Activated CD8-positive, alpha-beta T cell treated with anti-CD3 and anti-CD28 coated beads, Interleukin-2, amount 10 ng/mL, durations not matched to agents 7 days and 5 days (primary cell): ENCODE results near the gene ETV2. TPM values are rescaled to one million over a fixed set of nuclear protein-coding genes. Genes with fewer than 3 reads are reported as not detected.

Source experiments
- ATAC-seq: fragments of 150-1000 bp; cut with Tn5 transposase; one replicate; pipeline ENCODE4 v1.10.0; 2021; ENCODE audit warnings: moderate library complexity
- CTCF ChIA-PET: fragments of 350-600 bp; sonication (Branson Sonifier 250); formaldehyde crosslinking; loops from one replicate; lab custom pipeline; 2021; ENCODE audit warnings: antibody characterized with exemption; lab: Charles Lee
- POLR2A ChIA-PET: fragments of 350-600 bp; sonication (Branson Sonifier 250); formaldehyde crosslinking; loops from one replicate; lab custom pipeline; 2021; ENCODE audit warnings: antibody characterized with exemption; lab: Charles Lee
- DNase-seq: peaks from one replicate; pipeline ENCODE4 v3.0.0-alpha.2; 2020
- H3K27ac Mint-ChIP-seq: one replicate; pipeline ENCODE4 v1.8.0; 2021; ENCODE audit warnings: mild to moderate bottlenecking, mixed read lengths
- H3K27me3 Mint-ChIP-seq: one replicate; pipeline ENCODE4 v1.8.0; 2021; ENCODE audit warnings: low read depth, mixed read lengths
- H3K36me3 Mint-ChIP-seq: one replicate; pipeline ENCODE4 v1.8.0; 2021; ENCODE audit warnings: low read depth, mixed read lengths
- H3K4me1 Mint-ChIP-seq: one replicate; pipeline ENCODE4 v1.8.0; 2021; ENCODE audit warnings: low read depth, mixed read lengths
- H3K4me3 Mint-ChIP-seq: one replicate; pipeline ENCODE4 v1.8.0; 2021; ENCODE audit warnings: mild to moderate bottlenecking, mixed read lengths
- H3K9me3 Mint-ChIP-seq: one replicate; pipeline ENCODE4 v1.8.0; 2022; ENCODE audit warnings: mixed read lengths; ENCODE audit not compliant: insufficient read depth
- total RNA-seq, 2 experiments: library from RNA; stranded (reverse); gene quantifications; one replicate each; pipeline ENCODE4 v1.2.3, GENCODE V29; 2021

Gene ETV2
- total RNA-seq, 2 experiments from 2014 or later, result 0.68 to 1.6 TPM

GRCh38 chr19:35628565-35629331 lies 12.8 kb upstream of the ETV2 start, which contains the start of gene RBM42:
TSS of gene RBM42 (plus strand) at chr19:35629036. CDS start at chr19:35629154, 118 bp downstream.
- H3K9me3 Mint-ChIP-seq, result no peaks in the 10 kb centered on the region
- H3K27ac Mint-ChIP-seq, result peak within 1 kb of the TSS; percentile 96
- H3K4me1 Mint-ChIP-seq, result peaks cover 22% of the 10 kb centered on the region
- peaks cover 40% of the 10 kb centered on the region for H3K36me3 Mint-ChIP-seq
- ChIA-PET CTCF (no interaction called here), POLR2A (interaction anchor here (0.7 kb wide), 1 partner anchor 19 kb away, joined by 3 read pairs; the partner anchor contains the start of gene COX6B1)
- peak within 1 kb of the TSS; percentile 93 for H3K4me3 Mint-ChIP-seq
- DNase-seq (peak; percentile 99), ATAC-seq (peak; percentile 100)
- H3K27me3 Mint-ChIP-seq, result no peaks in the 10 kb centered on the region

GRCh38 chr19:35629332-35629633 lies 12.3 kb upstream of the ETV2 start:
- no peaks in the 10 kb centered on the region for H3K9me3 Mint-ChIP-seq
- POLR2A ChIA-PET, result interaction anchor here (0.7 to 0.8 kb wide), 2 partner anchors 15 to 17 kb away, joined by 3 read pairs; partner anchors contain the start of gene HAUS5
- ATAC-seq (no peak), DNase-seq (no peak)
- peaks cover 22% of the 10 kb centered on the region for H3K4me1 Mint-ChIP-seq
- no peaks in the 10 kb centered on the region for H3K27me3 Mint-ChIP-seq
- peak overlapping the region; percentile 93 for H3K4me3 Mint-ChIP-seq
- peak overlapping the region; percentile 96 for H3K27ac Mint-ChIP-seq
- H3K36me3 Mint-ChIP-seq, result peaks cover 43% of the 10 kb centered on the region
- CTCF ChIA-PET, result interaction anchor here (3.6 kb wide), 1 partner anchor 14 kb away, joined by 10 read pairs; the partner anchor contains the start of gene ETV2

GRCh38 chr19:35633727-35634440 lies 7.7 kb upstream of the ETV2 start:
- H3K27ac Mint-ChIP-seq, result no peak overlapping the region
- CTCF ChIA-PET, result no interaction called here
- no peaks in the 10 kb centered on the region for H3K27me3 Mint-ChIP-seq
- POLR2A ChIA-PET, result no interaction called here
- DNase-seq (no peak), ATAC-seq (no peak)
- no peak overlapping the region for H3K4me3 Mint-ChIP-seq
- H3K4me1 Mint-ChIP-seq, result peaks cover 16% of the 10 kb centered on the region
- H3K9me3 Mint-ChIP-seq, result no peaks in the 10 kb centered on the region
- peaks cover 59% of the 10 kb centered on the region for H3K36me3 Mint-ChIP-seq

GRCh38 chr19:35636651-35637050 lies 4.9 kb upstream of the ETV2 start:
- ATAC-seq (no peak), DNase-seq (no peak)
- H3K4me3 Mint-ChIP-seq, result no peak overlapping the region
- H3K27me3 Mint-ChIP-seq, result no peaks in the 10 kb centered on the region
- POLR2A ChIA-PET, result no interaction called here
- H3K27ac Mint-ChIP-seq, result no peak overlapping the region
- H3K4me1 Mint-ChIP-seq, result peaks cover 8% of the 10 kb centered on the region
- peaks cover 43% of the 10 kb centered on the region for H3K36me3 Mint-ChIP-seq
- CTCF ChIA-PET, result no interaction called here
- H3K9me3 Mint-ChIP-seq, result no peaks in the 10 kb centered on the region

GRCh38 chr19:35637165-35637564 lies 4.4 kb upstream of the ETV2 start:
- Mint-ChIP-seq H3K4me1 (peaks cover 13% of the 10 kb centered on the region), H3K27me3 (no peaks in the 10 kb centered on the region), H3K27ac (no peak overlapping the region), H3K36me3 (peaks cover 38% of the 10 kb centered on the region), H3K9me3 (no peaks in the 10 kb centered on the region), H3K4me3 (no peak overlapping the region)
- POLR2A ChIA-PET, result interaction anchor here (1.2 kb wide), 1 partner anchor 24 kb away, joined by 5 read pairs; no protein-coding TSS in a partner anchor
- no peak for ATAC-seq
- CTCF ChIA-PET, result no interaction called here
- DNase-seq, result no peak

GRCh38 chr19:35639321-35639639 lies 2.3 kb upstream of the ETV2 start:
- no peak overlapping the region for H3K4me3 Mint-ChIP-seq
- no peaks in the 10 kb centered on the region for H3K9me3 Mint-ChIP-seq
- no peak for ATAC-seq
- peaks cover 23% of the 10 kb centered on the region for H3K36me3 Mint-ChIP-seq
- POLR2A ChIA-PET, result interaction anchor here (1.0 kb wide), 1 partner anchor 9 kb away, joined by 3 read pairs; the partner anchor contains the start of gene COX6B1
- peaks cover 23% of the 10 kb centered on the region for H3K4me1 Mint-ChIP-seq
- DNase-seq, result no peak
- CTCF ChIA-PET, result no interaction called here
- H3K27me3 Mint-ChIP-seq, result no peaks in the 10 kb centered on the region
- H3K27ac Mint-ChIP-seq, result no peak overlapping the region

GRCh38 chr19:35639863-35640262 lies 1.7 kb upstream of the ETV2 start:
- ATAC-seq, result no peak
- ChIA-PET CTCF (no interaction called here), POLR2A (interaction anchor here (1.0 kb wide), 1 partner anchor 8 kb away, joined by 3 read pairs; the partner anchor contains the start of gene COX6B1)
- peak overlapping the region; percentile 12 for H3K27ac Mint-ChIP-seq
- H3K4me3 Mint-ChIP-seq, result no peak overlapping the region
- H3K36me3 Mint-ChIP-seq, result peaks cover 20% of the 10 kb centered on the region
- H3K27me3 Mint-ChIP-seq, result no peaks in the 10 kb centered on the region
- peaks cover 28% of the 10 kb centered on the region for H3K4me1 Mint-ChIP-seq
- DNase-seq, result no peak
- H3K9me3 Mint-ChIP-seq, result no peaks in the 10 kb centered on the region

- Mint-ChIP-seq H3K27me3 (no peaks in the 10 kb centered on the region), H3K27ac (peak overlapping the region; percentile 90), H3K9me3 (no peaks in the 10 kb centered on the region), H3K36me3 (peaks cover 4% of the 10 kb centered on the region), H3K4me3 (peak overlapping the region; percentile 78), H3K4me1 (peaks cover 42% of the 10 kb centered on the region)
- POLR2A ChIA-PET, result interaction anchor here (0.7 to 1.8 kb wide), 4 partner anchors 10 to 561 kb away, joined by 3 to 10 read pairs (median 5); partner anchors contain the start of genes HAUS5 and HSPB6
- DNase-seq, result no peak
- CTCF ChIA-PET, result interaction anchor here (3.2 kb wide), 1 partner anchor 11 kb away, joined by 10 read pairs; no protein-coding TSS in a partner anchor
- no peak for ATAC-seq
Measured at GRCh38 chr19:35642312-35642711, 767 bp downstream of the ETV2 start.

- H3K4me3 Mint-ChIP-seq, result peak overlapping the region; percentile 78
- ChIA-PET POLR2A (interaction anchor here (0.7 to 1.8 kb wide), 5 partner anchors 11 to 562 kb away, joined by 3 to 10 read pairs (median 5); partner anchors contain the start of genes HAUS5 and HSPB6), CTCF (interaction anchor here (0.6 to 3.2 kb wide), 2 partner anchors 12 to 411 kb away, joined by 3 to 10 read pairs; partner anchors contain the start of gene THAP8)
- no peaks in the 10 kb centered on the region for H3K9me3 Mint-ChIP-seq
- peaks cover 4% of the 10 kb centered on the region for H3K36me3 Mint-ChIP-seq
- DNase-seq, result peak; percentile 27
- no peak for ATAC-seq
- H3K27me3 Mint-ChIP-seq, result no peaks in the 10 kb centered on the region
- peaks cover 44% of the 10 kb centered on the region for H3K4me1 Mint-ChIP-seq
- H3K27ac Mint-ChIP-seq, result peak overlapping the region; percentile 90
Measured at GRCh38 chr19:35642798-35643254, 1.3 kb downstream of the ETV2 start.

GRCh38 chr19:35643255-35644205 lies 2.0 kb downstream of the ETV2 start:
- ChIA-PET CTCF (interaction anchor here (0.6 to 3.2 kb wide), 5 partner anchors 12 to 485 kb away, joined by 3 to 10 read pairs (median 4); partner anchors contain the start of gene THAP8), POLR2A (interaction anchor here (0.7 to 1.8 kb wide), 6 partner anchors 11 to 562 kb away, joined by 3 to 10 read pairs (median 4); partner anchors contain the start of gene HAUS5)
- Mint-ChIP-seq H3K27ac (peak overlapping the region; percentile 90), H3K36me3 (peaks cover 3% of the 10 kb centered on the region), H3K4me1 (peaks cover 44% of the 10 kb centered on the region), H3K4me3 (peak overlapping the region; percentile 78), H3K27me3 (no peaks in the 10 kb centered on the region), H3K9me3 (no peaks in the 10 kb centered on the region)
- peak; percentile 48 for ATAC-seq
- peak; percentile 88 for DNase-seq
